CD4-positive, alpha-beta T cell treated with Interleukin-10 for 1 hour (primary cell): ENCODE measurements around the gene STK11.
A peak's percentile ranks its signal among the peaks of the same experiment; 100 is the strongest.

Experiments used
- DNase-seq: peaks from one replicate; pipeline ENCODE4 v3.0.0-alpha.2; 2020

Gene STK11

DNA sequence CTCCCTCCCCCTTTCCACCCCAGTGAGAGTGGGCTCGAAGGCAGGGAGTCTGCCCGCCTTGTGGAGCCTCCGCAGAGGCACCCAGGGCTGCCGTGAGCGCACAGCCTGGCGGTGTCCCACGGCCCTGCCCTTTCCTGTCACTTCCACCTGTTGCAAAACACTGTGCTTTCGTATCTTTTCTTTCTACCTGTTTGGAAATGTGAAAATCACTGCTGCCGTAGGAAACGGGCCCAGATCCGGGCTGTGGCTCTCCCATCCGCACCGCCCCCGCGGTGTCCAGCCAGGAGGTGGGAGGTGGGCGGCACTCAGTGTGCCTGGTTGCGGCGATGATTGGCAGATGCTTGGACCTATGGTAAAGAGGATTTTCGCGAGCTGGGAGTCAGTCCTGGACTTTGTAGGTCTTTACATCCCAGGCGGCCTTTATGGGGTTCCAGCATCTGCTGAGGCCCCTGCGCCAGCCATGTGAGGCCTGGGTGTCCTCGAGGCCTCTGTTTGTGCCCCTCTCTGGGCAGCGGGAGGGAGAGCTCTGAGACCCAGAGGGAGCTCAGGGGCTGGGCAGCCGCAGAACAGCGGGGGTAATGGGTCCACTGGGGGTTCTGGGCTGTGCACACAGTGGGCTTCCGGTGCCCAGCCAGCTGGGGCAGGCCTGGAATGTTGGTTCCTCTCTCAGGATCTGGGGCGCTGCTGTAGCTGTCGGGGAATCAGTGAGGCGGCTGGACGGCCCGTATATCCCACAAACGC is 6.1 kb downstream of the STK11 start:
- DNase-seq = no peak

DNA sequence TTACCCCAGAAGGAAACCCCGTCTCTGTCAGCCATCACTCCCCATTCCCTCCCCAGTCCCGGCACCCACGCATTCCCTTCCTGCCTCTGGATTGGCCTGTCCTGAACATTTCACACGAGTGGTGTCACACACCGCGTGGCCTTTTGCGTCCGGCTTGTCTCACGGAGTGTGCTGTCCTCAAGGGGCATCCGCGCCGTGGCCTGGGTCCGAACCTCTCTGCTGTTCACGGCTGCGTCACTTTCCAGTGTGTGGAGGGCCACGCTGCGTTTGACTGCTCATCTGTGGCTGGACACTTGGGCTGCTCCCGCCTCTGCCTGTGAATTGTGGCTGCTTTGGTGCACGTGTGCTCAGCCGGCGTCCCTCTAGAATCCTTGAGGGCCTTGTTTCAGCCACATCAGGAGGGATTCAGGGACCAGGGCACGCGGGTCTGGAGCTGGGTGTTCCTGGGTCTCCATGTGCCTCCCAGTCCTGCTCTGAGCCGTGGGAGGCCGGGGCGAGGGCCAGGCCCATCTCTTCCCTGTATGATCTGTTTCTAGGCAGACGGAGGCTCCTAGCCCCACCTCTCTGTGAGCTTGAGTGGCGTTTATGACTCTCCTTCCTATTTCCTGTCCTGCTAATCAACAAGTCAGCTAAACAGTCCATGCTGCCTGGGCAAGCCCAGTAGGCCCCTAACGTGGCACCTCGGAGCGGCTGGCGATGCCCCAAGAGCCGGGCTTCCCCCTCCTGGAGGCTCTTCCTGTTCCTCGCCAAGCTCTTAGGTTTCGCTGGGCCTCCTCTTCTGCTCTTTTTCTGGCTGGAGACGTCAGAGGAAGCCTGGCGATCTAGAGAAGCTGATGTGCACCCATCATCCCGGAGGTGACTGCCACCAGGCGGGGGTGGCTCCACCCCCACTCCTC is 8.1 kb downstream of the STK11 start:
- DNase-seq = peak; percentile 73

GRCh38 chr19:1214299-1214861 is 8.8 kb downstream of the STK11 start:
- no peak for DNase-seq

DNA sequence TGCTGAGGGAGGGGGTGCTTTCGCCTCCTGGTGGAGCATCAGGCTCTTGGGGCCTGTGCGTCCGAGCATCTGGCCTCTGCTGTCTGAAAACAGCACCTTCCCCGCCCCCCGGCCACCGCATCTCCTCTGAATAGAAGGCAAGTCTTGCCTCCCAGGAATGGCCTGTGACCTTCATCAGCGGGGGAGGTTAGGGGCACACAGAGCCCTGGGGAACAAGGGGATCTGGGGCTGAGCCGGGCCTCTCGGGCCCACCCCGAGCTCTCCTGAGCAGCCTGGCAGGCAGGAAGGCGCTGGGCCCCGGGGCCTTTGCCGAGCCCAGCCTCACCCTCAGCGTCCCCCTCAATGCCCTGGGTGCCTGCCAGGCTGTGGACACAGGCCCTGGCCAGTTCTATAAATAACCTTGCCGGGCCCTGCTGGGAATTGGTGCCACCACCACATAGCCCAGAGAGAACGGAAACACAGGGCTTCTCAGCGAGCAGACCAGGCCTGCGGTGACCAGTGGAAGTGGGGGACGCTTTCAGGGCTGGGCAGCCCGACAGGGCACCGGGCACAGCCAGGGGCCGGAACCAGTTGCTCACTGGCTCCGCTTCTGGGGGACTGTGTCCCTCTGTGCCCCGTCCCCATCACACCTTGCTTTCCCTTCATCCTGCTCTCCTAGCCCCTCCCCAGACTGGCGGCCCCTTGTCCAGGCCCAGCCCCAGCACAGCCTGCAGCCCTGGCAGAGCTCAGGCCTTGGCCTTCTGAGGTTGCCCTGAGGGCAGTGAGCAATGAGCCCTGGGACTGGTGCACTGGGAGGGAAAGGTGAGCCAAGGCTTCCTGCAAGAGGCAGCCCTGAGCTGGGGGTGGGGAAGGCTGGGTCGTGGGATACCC is 9.5 kb downstream of the STK11 start:
- no peak for DNase-seq

DNA sequence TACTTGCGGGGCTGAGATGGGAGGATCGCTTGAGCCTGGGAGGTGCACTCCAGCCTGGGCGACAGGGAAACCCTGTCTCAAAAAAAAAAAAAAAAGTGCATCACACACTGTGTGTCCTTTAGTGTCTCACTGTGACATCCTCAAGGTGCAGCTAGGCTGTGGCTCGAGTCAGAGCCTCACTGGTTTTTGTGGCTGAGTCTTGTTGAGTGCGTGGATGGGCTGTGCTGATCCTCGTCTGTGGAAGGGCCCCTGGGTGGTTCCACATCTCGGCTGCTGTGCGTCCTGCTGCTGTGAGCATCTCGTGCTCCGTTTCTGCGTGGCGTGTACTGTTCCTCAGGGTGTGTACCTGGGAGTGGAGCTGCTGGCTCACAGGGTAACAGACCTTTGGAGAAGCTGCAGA is 11.2 kb downstream of the STK11 start:
- no peak for DNase-seq

- no peak for DNase-seq
Observed at GRCh38 chr19:1217366-1217765, 11.8 kb downstream of the STK11 start.

DNA sequence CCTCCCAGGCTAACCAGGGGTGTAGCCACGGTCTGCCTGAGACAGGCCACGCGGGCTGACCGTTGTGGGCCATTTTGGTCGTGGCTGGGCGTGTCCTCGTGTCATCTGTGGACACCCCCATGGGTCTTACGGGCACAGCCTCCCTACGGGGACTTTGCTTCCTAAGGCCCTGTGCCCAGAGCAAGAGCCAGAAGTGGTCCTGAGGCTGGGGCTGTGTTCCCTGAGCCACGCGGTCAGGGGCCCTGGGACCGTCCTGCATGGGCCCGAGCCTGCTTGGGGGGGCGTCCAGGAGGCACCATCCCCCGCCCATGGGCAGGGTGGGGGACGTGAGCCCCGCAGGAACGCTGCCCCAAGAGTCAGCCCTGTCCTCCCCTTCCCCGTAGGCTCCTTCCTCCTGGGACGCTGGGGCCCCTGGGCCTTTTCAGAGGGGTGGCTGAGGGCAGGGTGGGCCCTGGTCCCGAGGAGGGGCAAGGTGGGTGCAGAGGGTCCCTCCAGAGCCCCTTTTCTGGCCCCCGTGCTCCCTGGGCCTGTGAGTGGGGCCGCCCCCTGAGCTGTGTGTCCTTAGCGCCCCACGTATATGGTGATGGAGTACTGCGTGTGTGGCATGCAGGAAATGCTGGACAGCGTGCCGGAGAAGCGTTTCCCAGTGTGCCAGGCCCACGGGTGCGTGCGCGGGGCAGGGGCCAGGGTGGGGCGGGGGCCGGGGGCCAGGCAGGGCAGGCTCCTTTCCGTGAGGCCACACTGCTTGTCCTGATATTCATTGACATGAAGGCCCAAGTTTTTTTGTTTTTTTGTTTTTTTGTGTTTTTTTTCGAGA is 13.4 kb downstream of the STK11 start:
- no peak for DNase-seq

DNA sequence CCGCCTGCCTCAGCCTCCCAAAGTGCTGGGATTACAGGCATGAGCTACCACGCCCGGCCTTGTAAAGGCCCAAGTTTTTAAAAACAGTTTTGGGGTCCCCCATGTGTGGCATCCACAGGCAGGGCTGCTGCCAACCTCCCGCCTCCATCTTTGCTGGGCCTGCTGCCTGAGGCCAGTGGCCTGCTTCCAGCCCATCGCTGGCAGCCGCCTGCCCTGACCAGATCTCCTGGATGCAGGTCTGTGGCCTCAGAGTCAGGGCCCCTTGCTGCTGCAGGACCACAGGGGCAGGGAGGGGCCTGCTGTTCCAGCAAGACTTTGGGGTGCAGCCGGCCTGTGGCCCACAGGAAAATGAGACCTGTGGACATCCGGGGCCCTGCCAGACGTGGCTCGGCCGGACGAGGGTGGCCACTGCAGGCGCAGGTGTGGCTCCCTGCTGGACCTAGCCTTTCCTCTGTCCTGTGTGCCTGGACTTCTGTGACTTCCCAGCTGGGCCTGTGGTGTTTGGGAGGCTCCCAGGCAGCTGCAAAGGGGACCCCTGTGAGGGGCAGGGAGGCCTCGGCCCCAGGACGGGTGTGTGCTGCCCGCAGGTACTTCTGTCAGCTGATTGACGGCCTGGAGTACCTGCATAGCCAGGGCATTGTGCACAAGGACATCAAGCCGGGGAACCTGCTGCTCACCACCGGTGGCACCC is 14.4 kb downstream of the STK11 start:
- DNase-seq = no peak

DNA sequence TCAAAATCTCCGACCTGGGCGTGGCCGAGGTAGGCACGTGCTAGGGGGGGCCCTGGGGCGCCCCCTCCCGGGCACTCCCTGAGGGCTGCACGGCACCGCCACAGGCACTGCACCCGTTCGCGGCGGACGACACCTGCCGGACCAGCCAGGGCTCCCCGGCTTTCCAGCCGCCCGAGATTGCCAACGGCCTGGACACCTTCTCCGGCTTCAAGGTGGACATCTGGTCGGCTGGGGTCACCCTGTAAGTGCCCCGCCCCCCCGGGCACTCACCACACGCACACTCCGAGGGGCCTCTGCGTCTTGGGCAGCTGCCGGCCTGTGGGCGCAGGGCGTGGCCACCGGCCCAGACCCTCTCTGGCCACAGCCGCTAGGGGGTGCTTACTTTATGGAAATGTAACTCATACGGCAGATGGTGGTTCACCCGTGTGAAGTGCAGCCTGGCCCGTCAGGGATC is 14.9 kb downstream of the STK11 start:
- DNase-seq = no peak

DNA sequence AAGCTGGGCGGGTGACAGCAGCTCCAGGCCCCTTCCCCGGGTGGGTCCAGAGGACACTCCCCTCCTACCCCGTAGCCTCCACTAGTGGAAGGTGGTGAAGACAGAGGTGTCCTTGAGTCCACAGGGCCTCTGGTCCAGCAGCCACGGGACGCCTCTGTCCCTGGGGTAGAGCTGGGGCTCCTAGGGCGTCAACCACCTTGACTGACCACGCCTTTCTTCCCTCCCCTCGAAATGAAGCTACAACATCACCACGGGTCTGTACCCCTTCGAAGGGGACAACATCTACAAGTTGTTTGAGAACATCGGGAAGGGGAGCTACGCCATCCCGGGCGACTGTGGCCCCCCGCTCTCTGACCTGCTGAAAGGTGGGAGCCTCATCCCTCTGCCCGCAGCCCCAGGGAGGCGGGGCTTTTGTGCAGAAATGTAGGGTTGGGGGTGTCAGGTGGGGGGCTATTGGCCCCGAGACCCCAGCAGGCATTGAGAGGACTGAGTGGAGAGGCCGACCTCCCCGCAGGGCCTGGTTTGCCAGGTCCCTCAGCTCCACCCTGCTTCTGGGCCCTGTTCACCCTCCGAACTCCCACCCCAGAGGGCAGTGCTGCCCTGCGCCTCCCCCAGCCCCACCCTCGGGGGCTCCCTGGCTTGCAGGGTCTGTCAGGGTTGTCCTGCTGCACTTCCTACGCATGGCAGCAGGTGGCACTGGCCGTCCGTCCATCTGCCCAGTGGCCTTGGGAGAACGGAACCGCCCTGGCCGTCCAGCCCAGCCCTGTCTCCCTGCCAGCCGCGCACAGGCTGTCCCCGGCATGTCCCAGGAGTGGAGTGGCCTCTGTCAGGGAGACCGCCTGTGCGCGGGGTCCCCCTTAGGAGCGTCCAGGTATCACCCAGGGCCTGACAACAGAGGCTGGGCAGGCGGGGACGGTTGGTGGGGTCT is 15.7 kb downstream of the STK11 start:
- DNase-seq = no peak

- no peak for DNase-seq
Observed at GRCh38 chr19:1221904-1222255, 16.3 kb downstream of the STK11 start.

DNA sequence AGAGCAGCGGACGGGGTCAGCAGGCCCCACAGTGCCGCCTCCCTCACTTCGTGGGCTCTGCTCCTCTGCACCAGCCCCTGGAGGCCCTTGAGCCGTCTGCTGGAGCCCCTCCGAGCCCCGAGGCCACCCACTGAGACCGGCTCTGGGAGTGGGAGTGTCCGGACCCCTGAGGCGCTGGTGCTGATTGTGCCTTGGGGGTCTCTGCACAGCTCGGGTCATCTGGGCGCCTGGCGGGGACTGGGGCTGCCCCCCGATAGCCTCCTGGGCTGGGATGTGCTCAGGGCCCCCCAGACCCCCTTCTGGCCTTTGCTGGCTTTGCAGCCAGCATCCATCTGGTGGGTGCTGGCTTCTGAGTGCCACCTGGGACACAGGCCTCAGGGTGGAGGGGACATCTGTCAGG is 16.8 kb downstream of the STK11 start:
- no peak for DNase-seq

GRCh38 chr19:1223018-1223855 is 17.7 kb downstream of the STK11 start:
- DNase-seq = no peak

GRCh38 chr19:1224047-1224825 is 18.7 kb downstream of the STK11 start:
- no peak for DNase-seq

DNA sequence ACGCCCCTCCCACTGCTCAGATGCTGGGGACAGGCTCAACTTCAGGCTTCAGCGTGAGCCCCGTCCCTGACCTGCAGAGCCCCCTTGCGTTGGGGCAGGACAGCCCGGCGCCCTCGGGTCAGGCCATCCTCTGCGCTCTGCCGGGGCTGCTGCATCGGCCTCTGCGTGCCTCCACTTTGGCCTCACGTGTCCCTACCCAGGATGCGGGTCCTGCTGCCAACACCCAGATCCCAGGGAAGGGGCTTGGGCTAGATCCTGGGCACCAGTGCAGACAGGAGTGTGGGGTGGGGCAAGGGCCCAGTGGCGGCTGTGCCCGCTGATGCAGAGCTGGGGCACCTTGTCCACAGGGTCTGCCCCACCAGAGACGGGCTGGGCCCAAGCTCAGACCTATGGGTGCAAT is 19.3 kb downstream of the STK11 start:
- no peak for DNase-seq

DNA sequence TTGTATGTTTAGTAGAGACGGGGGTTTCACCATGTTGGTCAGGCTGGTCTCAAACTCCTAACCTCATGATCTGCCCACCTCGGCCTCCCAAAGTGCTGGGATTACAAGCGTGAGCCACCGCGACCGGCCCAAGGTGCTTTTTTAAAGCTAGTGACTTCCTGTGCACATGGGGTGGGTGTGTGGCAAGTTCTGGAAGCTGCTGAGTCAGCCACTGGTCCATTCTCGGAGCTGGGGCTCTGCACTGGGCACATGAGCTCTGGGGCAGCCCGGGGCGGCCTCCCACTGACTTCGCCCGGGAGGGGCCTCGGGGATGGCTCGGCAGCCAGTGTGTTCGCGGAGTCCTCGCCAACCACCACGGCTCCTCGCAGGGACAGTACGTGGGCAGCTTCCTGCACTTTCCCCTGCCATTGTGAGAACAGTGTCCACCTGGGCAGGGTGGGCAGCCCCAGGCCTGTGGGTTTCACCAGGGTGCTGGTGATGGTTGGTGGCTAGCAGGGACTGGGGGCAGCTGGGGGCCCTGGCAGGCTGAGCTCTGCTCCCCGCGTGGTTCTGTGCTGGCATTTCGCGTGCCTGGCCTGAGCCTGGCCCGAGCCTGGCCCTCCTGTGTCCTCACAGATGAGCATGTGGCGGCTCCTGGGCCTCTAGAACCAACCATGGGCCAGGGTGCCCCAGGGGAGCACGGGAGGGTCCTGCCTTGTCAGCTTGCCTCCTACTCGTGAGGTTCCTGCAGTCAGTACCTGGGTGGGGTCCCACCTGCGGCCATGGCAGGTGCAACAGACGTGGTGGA is 20.1 kb downstream of the STK11 start:
- DNase-seq = no peak

DNA sequence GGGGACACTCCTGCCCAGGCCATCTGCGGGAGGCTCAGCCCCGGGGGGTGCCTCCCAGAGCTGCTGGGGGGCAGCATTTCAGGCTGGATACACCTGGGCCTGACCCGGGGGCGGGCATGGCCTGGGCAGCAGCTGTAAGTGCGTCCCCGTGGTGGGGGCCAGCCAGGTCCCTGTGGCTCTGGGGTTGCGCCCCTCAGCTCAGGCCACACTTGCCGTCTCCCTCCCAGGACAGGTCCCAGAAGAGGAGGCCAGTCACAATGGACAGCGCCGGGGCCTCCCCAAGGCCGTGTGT is 20.6 kb downstream of the STK11 start:
- no peak for DNase-seq
